NB4 (cell line): ENCODE measurements around the gene KIAA1549.

Experiments
- DNase-seq: peaks from one replicate; pipeline ENCODE4 v3.0.0; 2010; ENCODE audit warnings: low read depth
- H3K4me3 ChIP-seq: one replicate; pipeline ENCODE4 v1.5.1; 2011; ENCODE audit warnings: mild to moderate bottlenecking, low read depth, low read length, moderate library complexity
- CTCF ChIP-seq: IDR thresholded peaks from one replicate; pipeline ENCODE4 v1.5.1; 2012; ENCODE audit warnings: low read depth, low read length
- MAX ChIP-seq: IDR thresholded peaks from 2 replicates; pipeline ENCODE4 v1.6.1; 2011; ENCODE audit warnings: low read depth, low read length
- MYC ChIP-seq: IDR thresholded peaks from 2 replicates; pipeline ENCODE4 v1.6.1; 2011; ENCODE audit warnings: low read depth, low read length
- POLR2A ChIP-seq: IDR thresholded peaks from 2 replicates; pipeline ENCODE4 v1.6.1; 2011; ENCODE audit warnings: mild to moderate bottlenecking; ENCODE audit not compliant: insufficient read length; ENCODE audit errors: extremely low read depth

The KIAA1549 gene

GRCh38 chr7:138875794-138876193, 105.4 kb downstream of the KIAA1549 start:
- DNase-seq, result peak; percentile 91
- H3K4me3 ChIP-seq, result no peak overlapping the region
- TF ChIP-seq POLR2A, result no peak
- TF ChIP-seq MAX, result peak; percentile 33; the same call in 1 of the 2 replicates

GRCh38 chr7:138873220-138873892, 107.8 kb downstream of the KIAA1549 start:
- TF ChIP-seq POLR2A (no peak), CTCF (no peak), MAX (no peak)
- no peak overlapping the region for H3K4me3 ChIP-seq
- DNase-seq, result no peak

- H3K4me3 ChIP-seq, result no peak overlapping the region
- no peak for DNase-seq
These were observed 108.6 kb downstream of the KIAA1549 start for GRCh38 chr7:138872576-138872975.

GRCh38 chr7:138871814-138872090, 109.4 kb downstream of the KIAA1549 start:
- TF ChIP-seq CTCF (no peak), MYC (no peak), MAX (no peak), POLR2A (no peak)
- no peak for DNase-seq
- H3K4me3 ChIP-seq, result no peak overlapping the region

More at GRCh38 chr7:138872576-138872975, 108.6 kb downstream of the KIAA1549 start:
- no peak for TF ChIP-seq MYC
- no peak for TF ChIP-seq CTCF

- TF ChIP-seq POLR2A (no peak), MAX (no peak), MYC (no peak)
- no peak for DNase-seq
- no peak overlapping the region for H3K4me3 ChIP-seq
These were observed 110.0 kb downstream of the KIAA1549 start for GRCh38 chr7:138871065-138871813.

- no peak for TF ChIP-seq MYC
- TF ChIP-seq POLR2A, result no peak
- TF ChIP-seq CTCF, result no peak
- TF ChIP-seq MAX, result no peak
- DNase-seq, result no peak
- H3K4me3 ChIP-seq, result no peak overlapping the region
These were observed 111.8 kb downstream of the KIAA1549 start for GRCh38 chr7:138869353-138869752.

- no peak overlapping the region for H3K4me3 ChIP-seq
- no peak for DNase-seq
- TF ChIP-seq MAX (no peak), MYC (no peak), POLR2A (no peak), CTCF (no peak)
These were observed 112.5 kb downstream of the KIAA1549 start for GRCh38 chr7:138868711-138869110.
